Measurements from ENCODE around the gene SIGLEC15. TPM values are rescaled to one million over a fixed set of nuclear protein-coding genes. Genes with fewer than 3 reads are reported as not detected.

SIGLEC15 gene
- total RNA-seq, 4 donors from 2014 or later: not detected

GRCh38 chr18:45851161-45851925 is 25.9 kb downstream of the SIGLEC15 start:
- DNase-seq: no peak
- H3K4me3 ChIP-seq: no peak overlapping the region
- H3K27ac ChIP-seq: peak overlapping the region in 1 of 4 donors; percentile 3
- ATAC-seq: peak in 1 of 2 donors; percentile 42
- in situ Hi-C loops (cut with MboI; ENCODE audit: low sequenced_read_pairs in 4 of 4) (no loop called here), intact Hi-C loops (cut with DNase I; ENCODE audit: low total_unique reads) (no loop called here)
- H3K4me1 ChIP-seq: peaks cover 0 to 5% of the 10 kb centered on the region in 2 donors
- H3K36me3 ChIP-seq: peaks cover 4 to 40% of the 10 kb centered on the region in 2 donors
- H3K9me3 ChIP-seq: no peaks in the 10 kb centered on the region
- H3K27me3 ChIP-seq: no peaks in the 10 kb centered on the region
- TF ChIP-seq, protein P1, sequence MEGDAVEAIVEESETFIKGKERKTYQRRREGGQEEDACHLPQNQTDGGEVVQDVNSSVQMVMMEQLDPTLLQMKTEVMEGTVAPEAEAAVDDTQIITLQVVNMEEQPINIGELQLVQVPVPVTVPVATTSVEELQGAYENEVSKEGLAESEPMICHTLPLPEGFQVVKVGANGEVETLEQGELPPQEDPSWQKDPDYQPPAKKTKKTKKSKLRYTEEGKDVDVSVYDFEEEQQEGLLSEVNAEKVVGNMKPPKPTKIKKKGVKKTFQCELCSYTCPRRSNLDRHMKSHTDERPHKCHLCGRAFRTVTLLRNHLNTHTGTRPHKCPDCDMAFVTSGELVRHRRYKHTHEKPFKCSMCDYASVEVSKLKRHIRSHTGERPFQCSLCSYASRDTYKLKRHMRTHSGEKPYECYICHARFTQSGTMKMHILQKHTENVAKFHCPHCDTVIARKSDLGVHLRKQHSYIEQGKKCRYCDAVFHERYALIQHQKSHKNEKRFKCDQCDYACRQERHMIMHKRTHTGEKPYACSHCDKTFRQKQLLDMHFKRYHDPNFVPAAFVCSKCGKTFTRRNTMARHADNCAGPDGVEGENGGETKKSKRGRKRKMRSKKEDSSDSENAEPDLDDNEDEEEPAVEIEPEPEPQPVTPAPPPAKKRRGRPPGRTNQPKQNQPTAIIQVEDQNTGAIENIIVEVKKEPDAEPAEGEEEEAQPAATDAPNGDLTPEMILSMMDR (IDR thresholded peaks at IDR 0.05 in 4 of 5, conservative IDR thresholded peaks at IDR 0.05 in 1 of 5): no peak
- TF ChIP-seq POLR2A (IDR thresholded peaks at IDR 0.05): no peak

- in situ Hi-C loops (cut with MboI; ENCODE audit: low sequenced_read_pairs in 4 of 4) (no loop called here), intact Hi-C loops (cut with DNase I; ENCODE audit: low total_unique reads) (no loop called here)
- no peak for TF ChIP-seq POLR2A (IDR thresholded peaks at IDR 0.05)
- TF ChIP-seq, protein P1 (IDR thresholded peaks at IDR 0.05 in 4 of 5, conservative IDR thresholded peaks at IDR 0.05 in 1 of 5): no peak
- Histone ChIP-seq H3K4me1 (peaks cover 0 to 5% of the 10 kb centered on the region in 2 donors), H3K27me3 (no peaks in the 10 kb centered on the region), H3K27ac (no peak overlapping the region), H3K36me3 (peaks cover 4 to 40% of the 10 kb centered on the region in 2 donors), H3K9me3 (no peaks in the 10 kb centered on the region), H3K4me3 (no peak overlapping the region)
- ATAC-seq (no peak), DNase-seq (no peak)
Measured at GRCh38 chr18:45852631-45853030, 27.2 kb downstream of the SIGLEC15 start.

GRCh38 chr18:45854036-45854586 is 28.6 kb downstream of the SIGLEC15 start:
- Histone ChIP-seq H3K4me1 (peaks cover 0 to 5% of the 10 kb centered on the region in 2 donors), H3K27ac (no peak overlapping the region), H3K27me3 (no peaks in the 10 kb centered on the region), H3K4me3 (no peak overlapping the region), H3K36me3 (peaks cover 4 to 55% of the 10 kb centered on the region in 2 donors), H3K9me3 (no peaks in the 10 kb centered on the region)
- intact Hi-C loops (cut with DNase I; ENCODE audit: low total_unique reads): no loop called here
- DNase-seq (no peak), ATAC-seq (no peak)
- in situ Hi-C loops (cut with MboI; ENCODE audit: low sequenced_read_pairs in 4 of 4): no loop called here
- TF ChIP-seq POLR2A (IDR thresholded peaks at IDR 0.05): no peak
- TF ChIP-seq, protein P1 (IDR thresholded peaks at IDR 0.05 in 4 of 5, conservative IDR thresholded peaks at IDR 0.05 in 1 of 5): no peak

DNA sequence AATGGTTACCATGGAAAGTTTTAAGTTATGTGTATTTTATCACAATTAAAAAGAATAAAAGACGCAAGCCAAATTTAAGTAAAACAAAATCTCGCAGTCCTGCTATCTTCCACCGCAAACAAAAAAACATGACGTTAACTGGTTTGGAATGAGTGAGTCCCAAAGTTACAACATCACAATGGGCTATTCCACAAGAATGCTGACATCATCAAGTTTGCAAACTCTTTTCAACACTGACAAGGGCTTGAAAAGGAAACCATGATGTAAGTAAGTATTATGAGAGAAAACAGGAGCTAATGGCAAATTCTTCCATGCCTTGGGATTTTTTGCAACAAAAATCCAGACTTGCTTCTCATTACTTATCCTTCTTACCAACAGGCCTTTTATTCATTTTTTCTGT is 31.1 kb downstream of the SIGLEC15 start:
- H3K27me3 ChIP-seq: no peaks in the 10 kb centered on the region
- in situ Hi-C loops (cut with MboI; ENCODE audit: low sequenced_read_pairs in 4 of 4): no loop called here
- peaks cover 4 to 70% of the 10 kb centered on the region in 2 donors for H3K36me3 ChIP-seq
- intact Hi-C loops (cut with DNase I; ENCODE audit: low total_unique reads): no loop called here
- no peak for TF ChIP-seq POLR2A (IDR thresholded peaks at IDR 0.05)
- TF ChIP-seq, protein P1 (IDR thresholded peaks at IDR 0.05 in 4 of 5, conservative IDR thresholded peaks at IDR 0.05 in 1 of 5): no peak
- no peaks in the 10 kb centered on the region for H3K9me3 ChIP-seq
- DNase-seq: no peak
- ATAC-seq: no peak
- H3K27ac ChIP-seq: no peak overlapping the region
- no peak overlapping the region for H3K4me3 ChIP-seq
- H3K4me1 ChIP-seq: peaks cover 0 to 2% of the 10 kb centered on the region in 2 donors
